GM18507 (cell line): ENCODE results near the gene KCNK18.
A peak's percentile ranks its signal among the peaks of the same experiment; 100 is the strongest.
"Not testable (repeated sequence)": the region's sequence is repeated elsewhere in the genome, so short reads cannot be mapped to it uniquely, and the experiment has no call there.

Source experiments
- DNase-seq: peaks from one replicate; pipeline ENCODE4 v3.0.0; 2011; ENCODE audit warnings: low read depth; ENCODE audit not compliant: insufficient read length; ENCODE audit errors: extremely low spot score
- FAIRE-seq: peaks from 2 replicates; lab custom pipeline; 2011; peaks lifted over from hg19 to GRCh38; lab: Jason Lieb, UNC

KCNK18 gene

DNA sequence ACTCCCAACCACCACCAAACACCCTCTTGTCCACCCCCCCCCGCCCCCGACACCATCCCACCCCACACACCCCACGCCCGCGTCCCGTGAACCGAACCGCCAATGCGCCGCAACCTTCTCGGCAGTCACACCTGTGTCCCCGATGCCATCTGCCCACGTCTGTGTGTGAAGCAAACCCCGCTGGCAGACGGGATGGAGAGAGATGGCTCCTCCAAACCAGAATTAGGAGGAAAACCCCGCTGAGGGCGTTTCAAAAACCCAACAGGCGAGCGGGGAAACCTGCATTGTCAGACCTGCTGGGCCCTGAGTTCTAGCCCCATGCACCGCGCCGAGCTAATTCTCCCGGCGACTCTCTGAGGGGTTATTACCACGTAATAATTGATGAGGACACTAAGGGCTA is 28.6 kb upstream of the KCNK18 start:
- FAIRE-seq (no peak), DNase-seq (no peak)

DNA sequence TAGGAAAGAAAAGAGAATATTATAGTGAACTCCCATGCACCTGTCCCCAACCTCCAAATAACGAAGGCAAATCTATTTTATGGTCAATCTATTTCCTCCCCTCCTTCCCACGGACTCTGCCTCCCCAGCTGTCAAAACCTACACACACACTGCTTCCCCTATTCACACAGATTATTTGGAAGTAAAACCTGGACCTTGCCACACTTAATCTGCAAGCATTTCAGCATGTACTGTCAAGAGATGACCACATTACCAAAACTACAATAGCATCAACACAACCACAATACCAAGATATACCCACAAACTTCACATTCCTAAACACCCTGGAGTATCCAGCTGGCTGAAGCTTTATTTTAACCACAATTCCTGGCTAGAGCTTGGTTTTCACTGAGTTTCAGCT is 27.8 kb upstream of the KCNK18 start:
- DNase-seq: no peak
- no peak for FAIRE-seq

DNA sequence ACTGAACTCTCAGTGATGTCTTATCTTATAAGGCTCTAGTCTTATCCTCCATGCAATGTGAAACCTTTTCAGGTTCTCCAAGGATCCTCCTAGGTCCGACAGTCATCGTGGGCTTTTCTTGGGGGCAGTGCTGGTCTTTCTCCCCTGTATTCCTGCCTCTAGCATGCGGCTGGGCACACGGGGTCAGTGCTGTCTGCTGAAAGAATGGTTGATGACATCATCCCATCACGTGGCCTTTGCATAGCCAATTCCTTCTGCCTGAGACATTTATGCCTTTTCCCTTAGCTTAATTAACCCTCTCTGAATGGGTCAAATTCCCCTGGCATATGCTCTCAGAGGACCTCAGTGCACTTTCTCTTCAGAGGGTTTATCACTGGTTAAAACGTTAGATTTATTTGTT is 27.0 kb upstream of the KCNK18 start:
- DNase-seq (no peak), FAIRE-seq (no peak)

DNA sequence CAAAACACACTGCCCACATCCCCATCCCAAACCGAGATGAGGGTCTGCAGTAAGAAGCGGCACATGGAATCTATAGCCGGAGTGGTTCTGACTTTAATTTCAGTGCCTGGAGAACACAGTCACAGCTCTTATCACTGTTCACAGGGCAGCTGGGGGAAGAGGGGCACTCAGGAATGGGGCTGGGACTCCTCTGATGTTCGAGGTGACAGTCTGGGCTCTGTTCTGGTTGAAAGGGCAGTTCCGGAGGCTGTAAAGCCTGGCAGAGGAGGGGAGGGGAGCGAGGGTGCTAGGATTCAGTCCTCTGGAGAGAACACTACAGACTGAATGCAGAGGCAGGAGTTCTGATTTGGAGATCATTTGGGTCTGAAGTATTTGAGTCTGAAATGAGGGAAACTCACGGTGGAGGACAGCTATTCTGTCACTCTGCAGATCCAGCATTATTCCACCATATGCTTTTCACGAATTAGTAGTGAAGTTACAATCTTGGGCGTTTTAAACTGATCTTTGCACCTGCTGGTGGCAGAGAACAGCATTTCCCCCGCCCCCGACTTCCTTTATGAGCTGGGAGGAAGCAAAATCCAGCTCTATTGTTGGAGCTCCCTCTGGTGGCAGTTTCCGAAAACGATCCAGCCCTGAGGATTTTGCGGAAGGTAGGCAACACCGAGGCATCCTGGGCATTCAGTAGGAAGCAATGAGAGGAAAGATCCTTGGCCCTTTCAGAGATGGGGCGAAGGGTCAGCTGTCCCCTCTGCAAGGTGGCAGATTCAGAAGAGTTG is 22.7 kb upstream of the KCNK18 start:
- FAIRE-seq (peak; percentile 91), DNase-seq (peak; percentile 69)

DNA sequence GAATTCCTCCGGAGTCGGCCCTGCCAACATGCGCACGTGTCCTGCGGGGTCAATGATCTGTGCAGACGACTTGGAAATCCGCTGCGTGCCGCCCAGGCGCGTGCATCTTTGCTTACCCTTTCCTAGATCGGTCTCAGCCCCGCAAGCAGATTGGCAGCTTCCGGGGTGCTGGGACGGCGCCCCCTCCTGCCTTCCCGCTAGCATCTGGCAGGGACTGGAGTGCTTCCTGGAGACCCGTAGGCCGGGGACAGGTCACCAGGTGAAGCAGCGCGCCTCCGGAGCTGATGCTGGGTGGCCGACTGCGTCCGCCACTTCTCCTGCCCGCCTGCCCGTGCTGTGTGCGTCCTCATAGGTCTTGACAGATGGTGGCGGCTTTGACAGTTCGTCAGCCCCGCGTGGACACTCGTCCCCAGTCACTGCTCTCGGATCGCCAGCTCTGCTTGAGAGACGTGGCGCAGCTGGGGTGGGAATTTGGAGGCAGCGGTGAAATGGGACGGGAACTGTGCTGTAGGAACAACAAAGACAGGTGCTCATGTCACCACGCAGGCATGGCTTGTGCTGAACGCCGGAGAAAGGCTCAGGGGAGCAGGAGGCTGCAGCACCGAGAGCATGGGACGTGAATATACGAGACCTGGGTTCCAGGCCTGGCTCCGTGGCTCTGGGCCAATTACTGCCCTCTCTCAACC is 21.9 kb upstream of the KCNK18 start:
- DNase-seq (no peak), FAIRE-seq (no peak)

DNA sequence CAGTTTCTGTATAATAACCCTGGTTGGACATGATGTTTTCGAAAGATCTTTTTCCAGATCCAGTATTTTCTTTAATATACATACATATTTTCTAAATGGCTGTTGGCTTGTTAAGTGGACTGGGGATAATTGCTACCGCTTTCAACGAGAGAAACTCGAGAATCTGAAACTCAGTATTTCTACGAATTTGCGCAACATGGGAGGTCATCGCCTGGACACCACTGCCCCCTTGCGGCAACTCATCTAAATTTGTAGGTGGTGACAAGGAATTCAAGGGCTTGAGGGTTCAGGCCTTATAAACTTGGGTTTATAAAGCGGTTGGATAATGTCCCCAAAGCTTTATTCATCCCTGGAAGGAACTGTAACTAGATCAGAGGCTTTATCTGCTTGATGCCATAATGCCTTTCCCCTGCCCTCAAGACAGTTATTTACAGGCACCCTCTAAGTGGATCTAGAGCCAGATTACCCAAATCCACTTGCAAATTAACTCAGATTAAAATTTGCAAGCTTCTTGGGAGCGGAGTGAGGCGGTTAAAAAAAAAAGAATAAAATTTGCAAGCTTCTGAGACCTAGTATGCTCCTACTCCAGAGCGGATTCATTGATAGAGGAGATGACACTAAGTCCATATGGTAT is 21.3 kb upstream of the KCNK18 start:
- FAIRE-seq (peak; percentile 85), DNase-seq (peak; percentile 37)

DNA sequence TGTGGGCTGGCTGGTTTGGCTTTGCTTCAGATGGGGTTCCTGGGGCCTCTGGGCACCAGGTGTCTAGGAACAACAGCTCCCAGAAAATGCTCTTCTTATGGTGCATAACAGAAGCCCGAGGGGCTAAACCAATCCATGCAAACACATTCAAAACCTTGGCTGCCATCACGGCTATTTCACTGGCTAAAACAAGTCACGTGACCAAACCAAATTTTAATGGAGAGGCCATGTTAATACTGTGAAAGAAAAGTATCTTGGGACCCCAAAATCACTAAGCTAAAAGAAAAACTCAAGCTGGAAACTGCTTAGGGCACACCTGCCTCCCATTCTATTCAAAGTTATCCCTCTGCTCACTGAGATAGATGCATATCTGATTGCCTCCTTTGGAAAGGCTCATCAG is 19.1 kb upstream of the KCNK18 start:
- no peak for DNase-seq
- FAIRE-seq: no peak

DNA sequence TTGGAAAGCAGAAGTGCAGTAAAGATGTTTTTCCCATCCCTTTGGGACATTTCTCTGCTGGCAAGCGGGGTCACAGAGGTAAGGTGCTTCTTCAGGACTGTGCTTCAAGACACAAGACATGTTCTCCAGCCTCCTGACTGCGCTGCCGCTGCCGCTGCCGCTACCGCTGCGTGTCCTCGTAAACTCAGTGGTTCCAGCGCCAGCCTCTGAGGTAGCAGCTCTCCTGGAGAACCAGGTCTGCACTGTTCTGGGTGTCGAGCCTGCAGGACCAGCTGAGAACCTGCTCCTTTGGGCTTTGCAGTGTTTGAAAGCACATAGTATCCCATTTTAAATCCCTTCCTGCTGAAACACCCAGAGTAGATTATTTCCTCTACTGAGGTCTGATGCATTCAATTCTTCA is 13.0 kb upstream of the KCNK18 start:
- no peak for FAIRE-seq
- no peak for DNase-seq

DNA sequence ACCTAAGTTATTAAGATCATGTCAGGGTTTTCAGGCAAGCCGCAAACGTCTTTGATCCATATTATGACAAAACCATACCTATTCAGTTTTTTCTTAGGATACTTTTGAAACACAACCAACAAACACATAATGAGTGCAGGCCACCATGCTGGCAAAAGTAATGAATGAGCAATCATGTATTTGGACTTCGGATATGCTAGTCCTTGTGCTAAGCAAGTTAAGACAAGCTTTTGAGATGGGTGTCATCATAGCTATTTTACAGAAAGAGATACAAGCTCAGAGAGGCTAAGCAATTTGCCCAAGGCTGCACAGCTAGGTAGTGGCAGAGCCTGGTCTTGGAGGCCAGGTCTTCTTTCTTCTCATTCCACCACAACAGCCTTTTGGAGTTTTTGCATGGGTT is 12.5 kb upstream of the KCNK18 start:
- DNase-seq (no peak), FAIRE-seq (no peak)

DNA sequence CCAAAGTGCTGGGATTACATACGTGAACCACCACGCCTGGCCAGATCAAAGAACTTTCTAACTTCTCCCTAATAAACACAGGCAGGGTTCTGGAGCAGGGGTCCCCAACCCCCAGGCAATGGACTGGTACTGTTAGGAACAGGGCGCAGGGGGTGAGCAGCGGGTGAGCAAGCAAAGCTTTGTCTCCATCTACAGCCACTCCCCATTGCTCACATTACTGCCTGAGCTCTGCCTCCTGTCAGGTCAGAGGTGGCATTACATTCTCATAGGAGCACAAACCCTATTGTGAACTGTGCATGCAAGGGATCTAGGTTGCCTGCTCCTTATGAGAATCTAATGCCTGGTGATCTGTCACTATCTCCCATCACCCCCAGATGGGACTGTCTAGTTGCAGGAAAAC is 11.5 kb upstream of the KCNK18 start:
- DNase-seq, FAIRE-seq: not testable (repeated sequence)

DNA sequence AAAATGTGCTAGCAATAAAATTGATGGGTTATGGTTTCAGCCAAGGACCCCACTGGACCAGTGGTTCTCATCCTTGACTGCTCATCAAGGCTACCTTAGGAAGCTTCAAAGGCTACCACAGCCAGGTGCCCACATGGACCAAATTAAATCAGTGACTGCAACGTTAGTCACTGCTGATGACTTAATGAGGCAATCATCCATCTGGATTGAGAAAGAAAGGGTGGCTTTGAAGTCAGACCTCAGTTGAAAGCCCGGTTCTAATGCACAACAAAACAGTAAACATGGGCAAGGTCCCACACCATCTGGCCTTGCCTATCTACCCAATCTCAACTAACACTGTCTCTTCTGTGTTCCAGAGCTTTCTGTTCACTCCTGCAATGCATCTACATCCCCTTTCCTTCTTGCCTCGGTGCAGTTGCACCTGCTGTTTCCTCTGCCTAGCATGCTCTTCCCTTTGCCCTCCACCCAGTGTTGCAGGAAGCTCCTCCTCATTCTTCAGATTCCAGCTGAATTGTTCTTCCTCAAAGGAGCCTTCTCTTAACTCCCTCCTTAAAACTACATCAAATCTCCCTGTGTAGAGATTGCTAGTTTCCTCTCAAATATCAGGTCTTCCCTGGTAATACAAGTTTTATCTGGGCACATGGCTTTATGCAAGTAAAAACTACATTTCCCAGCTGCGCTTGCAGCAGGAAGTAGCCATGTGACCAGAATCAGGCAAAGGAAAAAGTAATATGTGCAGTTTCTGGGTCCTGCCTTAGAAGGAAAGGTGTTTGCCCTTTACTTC is 10.3 kb upstream of the KCNK18 start:
- no peak for DNase-seq
- FAIRE-seq: no peak

DNA sequence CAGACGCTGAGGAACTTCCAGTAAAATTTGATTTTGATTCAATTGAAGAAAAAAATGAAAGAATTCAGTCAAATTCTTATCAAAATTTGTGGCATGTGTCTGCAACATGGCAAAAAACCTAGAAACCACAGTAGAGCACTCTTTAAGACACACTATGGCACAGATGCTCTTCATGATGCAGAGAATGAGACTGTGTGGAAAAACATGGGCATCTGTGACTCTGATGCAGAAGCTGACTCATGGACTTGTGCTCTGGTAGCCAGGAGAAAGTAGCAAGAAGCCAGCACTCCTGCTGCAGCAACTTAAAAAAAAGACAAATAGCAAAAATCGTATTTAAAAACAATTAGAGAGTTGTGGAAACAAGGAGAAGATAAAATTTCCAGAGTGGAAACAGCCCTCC is 8.9 kb upstream of the KCNK18 start:
- DNase-seq (no peak), FAIRE-seq (no peak)

DNA sequence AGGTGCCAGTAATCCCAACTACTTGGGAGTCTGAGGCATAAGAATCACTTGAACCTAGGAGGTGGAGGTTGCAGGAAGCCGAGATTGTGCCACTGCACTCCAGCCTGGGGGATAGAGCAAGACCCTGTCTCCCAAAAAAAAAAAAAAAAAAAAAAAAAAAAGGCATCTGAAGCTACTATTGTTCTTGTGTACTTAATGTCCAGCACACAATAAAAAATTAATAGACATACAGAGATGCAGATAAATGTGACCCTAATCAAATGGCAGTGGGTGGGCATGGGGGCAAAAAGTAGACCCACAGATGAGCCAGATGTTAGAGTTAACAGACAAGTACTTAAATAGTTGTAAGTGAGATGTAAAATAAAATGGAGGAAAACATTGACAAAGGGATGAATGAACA is 7.7 kb upstream of the KCNK18 start:
- DNase-seq: no peak
- FAIRE-seq: no peak

DNA sequence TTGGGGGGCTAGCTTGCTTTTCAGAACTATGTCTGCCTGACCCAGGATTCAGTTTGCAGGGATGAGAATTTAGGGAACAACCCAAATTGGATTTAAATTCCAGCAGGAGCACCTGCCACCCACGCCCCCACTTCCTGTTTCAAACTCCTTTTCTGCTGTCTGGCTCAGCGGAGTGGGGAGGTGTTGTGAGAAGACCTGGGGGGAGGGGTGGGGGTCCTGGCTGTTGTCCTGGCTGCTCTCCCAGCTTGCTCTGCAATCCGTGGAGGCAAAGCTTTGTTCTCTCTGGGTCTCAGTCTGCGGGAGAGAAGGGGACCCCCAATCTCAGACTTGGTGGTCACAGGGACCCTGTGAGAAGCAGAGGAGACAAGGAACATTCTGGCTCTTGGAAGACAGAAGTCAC is 799 bp downstream of the KCNK18 start:
- FAIRE-seq (no peak), DNase-seq (no peak)

DNA sequence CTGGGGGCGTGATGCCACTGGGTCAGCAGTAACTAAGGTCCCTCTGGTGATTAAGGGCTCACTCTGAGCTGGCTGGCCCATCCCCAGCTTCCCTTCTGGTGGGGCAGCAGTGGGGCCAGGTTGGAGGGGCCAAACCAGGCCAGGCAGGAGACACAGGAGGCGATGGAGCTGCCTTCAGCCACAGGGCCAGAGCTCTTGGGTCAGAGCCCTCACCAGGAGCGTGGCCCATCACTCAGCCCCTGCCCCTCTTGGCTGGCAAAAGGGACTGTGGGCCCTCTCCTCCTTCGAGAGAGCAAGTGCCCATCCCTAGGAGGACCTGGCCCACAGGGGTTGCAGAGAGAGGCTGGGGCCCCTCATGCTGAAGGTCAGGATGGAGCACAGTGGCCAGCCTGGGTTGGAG is 4.5 kb downstream of the KCNK18 start:
- FAIRE-seq: no peak
- DNase-seq: no peak

DNA sequence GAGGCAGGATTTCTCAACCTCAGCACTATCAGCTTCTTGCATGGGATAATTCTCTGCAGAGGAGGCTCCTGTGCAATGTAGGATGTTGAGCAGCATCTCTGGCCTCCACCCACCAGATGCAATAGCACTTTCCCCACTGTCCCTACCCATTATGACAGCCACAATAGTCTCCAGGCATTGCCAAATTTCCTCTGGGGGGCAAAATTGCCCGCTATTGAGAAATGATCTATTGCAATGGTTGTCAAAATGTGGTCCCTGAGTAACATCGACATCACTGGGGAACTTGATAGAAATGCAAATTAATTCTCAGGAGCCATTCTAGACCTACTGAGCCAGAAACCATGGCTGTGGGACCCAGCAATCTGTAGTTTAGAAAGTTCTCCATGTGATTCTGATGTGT is 7.0 kb downstream of the KCNK18 start:
- DNase-seq (no peak), FAIRE-seq (no peak)

DNA sequence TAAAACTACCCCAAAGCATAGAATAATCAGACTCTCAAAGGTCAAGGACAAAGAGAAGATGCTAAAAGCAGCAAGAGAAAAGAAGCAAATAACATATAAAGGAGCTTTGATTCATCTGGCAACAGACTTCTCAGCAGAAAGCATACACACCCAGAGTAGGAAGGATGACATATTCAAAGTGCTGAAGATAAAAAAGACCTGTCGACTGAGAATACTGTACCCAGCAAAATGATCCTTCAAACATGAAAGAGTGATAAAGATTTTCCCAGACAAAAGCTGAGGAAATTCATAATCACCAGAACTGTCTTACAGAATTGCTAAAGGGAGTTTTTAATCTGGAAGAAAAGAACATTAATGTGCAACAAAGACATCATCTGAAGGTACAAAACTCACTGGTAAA is 14.9 kb downstream of the KCNK18 start:
- FAIRE-seq: no peak
- DNase-seq: no peak

DNA sequence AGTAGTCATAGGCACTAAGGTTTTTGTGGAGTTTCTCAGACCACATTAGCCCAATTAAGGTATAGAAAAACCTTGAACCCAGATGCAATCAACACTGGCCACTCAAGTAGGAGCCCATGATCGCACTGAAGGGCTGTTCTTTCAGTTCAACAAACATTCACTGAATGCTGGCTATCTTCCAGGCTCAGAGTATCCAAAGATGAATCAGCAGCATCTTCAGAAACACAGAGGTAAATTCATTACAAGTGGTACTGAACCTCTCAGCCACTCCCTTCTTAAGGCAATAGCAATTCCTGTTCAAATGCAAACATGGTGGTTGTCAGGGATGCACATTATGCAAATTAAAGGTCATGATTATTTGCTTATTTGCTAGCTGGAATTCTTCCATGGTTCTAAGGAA is 17.1 kb downstream of the KCNK18 start:
- DNase-seq: no peak

DNA sequence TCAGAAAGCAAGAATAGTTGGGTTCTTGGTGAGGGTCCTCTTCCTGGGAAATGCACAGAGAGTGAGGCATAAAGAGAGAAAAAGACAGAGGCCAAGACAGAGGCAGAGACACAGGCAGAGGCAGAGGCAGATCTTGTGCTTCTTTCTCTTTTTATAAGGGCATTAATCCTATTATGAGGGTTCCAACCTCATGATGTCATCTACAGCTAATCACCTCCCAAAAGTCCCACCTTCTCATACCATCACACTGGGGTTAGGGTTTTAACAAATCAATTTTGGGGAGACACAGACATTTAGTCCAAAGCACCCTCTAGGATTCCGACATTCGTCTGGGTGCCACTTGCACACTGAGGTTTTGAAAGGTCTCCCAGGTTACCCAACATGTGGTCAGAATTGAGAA is 17.8 kb downstream of the KCNK18 start:
- FAIRE-seq (no peak), DNase-seq (no peak)

More for the DNA sequence above, 17.1 kb downstream of the KCNK18 start:
- FAIRE-seq: no peak

DNA sequence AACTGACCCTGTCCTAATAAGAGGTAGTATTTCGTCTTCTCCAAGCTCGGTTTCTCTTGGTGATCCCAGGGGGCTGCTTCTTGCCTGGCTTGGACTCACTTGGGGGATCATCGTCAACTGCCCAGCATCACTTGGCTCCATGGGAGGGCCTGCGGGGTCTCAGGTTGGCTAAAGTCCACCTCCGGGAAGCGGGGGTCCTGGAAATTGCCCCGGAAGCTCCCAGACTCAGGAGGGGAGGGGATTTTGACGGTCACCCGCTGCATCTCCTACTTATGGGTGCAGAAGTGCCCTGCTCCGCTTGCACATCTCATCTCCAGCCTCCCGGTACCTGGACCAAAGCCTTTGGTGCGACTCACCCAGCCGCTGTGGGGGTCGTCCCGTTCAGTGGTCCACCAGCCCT is 18.7 kb downstream of the KCNK18 start:
- DNase-seq (no peak), FAIRE-seq (no peak)
